MM.1S (cell line): Measurements from ENCODE around the gene KLHDC7A.
"Not testable (repeated sequence)": the region's sequence is repeated elsewhere in the genome, so short reads cannot be mapped to it uniquely, and the experiment has no call there.

ENCODE experiments used
- DNase-seq: peaks from one replicate; pipeline ENCODE4 v3.0.0-alpha.2; 2015
- H2AFZ ChIP-seq: fragments of 300-600 bp; sonication (generic); 2 replicates; pipeline ENCODE4 v1.6.0; 2016; ENCODE audit warnings: antibody characterized with exemption, low read length
- H3F3A ChIP-seq: fragments of 300-600 bp; sonication (generic); 2 replicates; pipeline ENCODE4 v1.6.1; 2016; ENCODE audit warnings: mild to moderate bottlenecking, antibody characterized with exemption, low read length, moderate library complexity, mixed read lengths; ENCODE audit not compliant: insufficient read depth
- H3K27ac ChIP-seq: fragments of 300-600 bp; sonication (generic); 2 replicates; pipeline ENCODE4 v1.5.1; 2016; ENCODE audit warnings: mild to moderate bottlenecking, low read length
- H3K27me3 ChIP-seq: fragments of 300-600 bp; sonication (generic); replicated peaks from 2 replicates; pipeline ENCODE4 v1.6.0; 2016; ENCODE audit warnings: low read length; ENCODE audit not compliant: insufficient read depth
- H3K36me3 ChIP-seq: fragments of 300-600 bp; sonication (generic); replicated peaks from 2 replicates; pipeline ENCODE4 v1.6.1; 2016; ENCODE audit warnings: mild to moderate bottlenecking, low read length, mixed read lengths; ENCODE audit not compliant: insufficient read depth
- H3K4me1 ChIP-seq: fragments of 300-600 bp; sonication (generic); 2 replicates; pipeline ENCODE4 v1.6.1; 2016; ENCODE audit warnings: low read length, mixed read lengths
- H3K4me2 ChIP-seq: fragments of 300-600 bp; sonication (generic); 2 replicates; pipeline ENCODE4 v1.6.0; 2016; ENCODE audit warnings: low read depth, low read length
- H3K4me3 ChIP-seq: fragments of 300-600 bp; sonication (generic); 2 replicates; pipeline ENCODE4 v1.5.1; 2016; ENCODE audit warnings: low read length, mixed read lengths
- H3K79me2 ChIP-seq: fragments of 300-600 bp; sonication (generic); 2 replicates; pipeline ENCODE4 v1.6.1; 2016; ENCODE audit warnings: mixed run types, low read length, mixed read lengths
- H3K9ac ChIP-seq: fragments of 300-600 bp; sonication (generic); 2 replicates; pipeline ENCODE4 v1.6.1; 2016; ENCODE audit warnings: low read length, mixed read lengths
- H3K9me2 ChIP-seq: fragments of 300-600 bp; sonication (generic); replicated peaks from 2 replicates; pipeline ENCODE4 v1.6.1; 2016; ENCODE audit warnings: mild to moderate bottlenecking, low read length, mixed read lengths; ENCODE audit not compliant: insufficient read depth
- H3K9me3 ChIP-seq: fragments of 300-600 bp; sonication (generic); replicated peaks from 2 replicates; pipeline ENCODE4 v1.6.1; 2016; ENCODE audit warnings: mild to moderate bottlenecking, low read length, mixed read lengths; ENCODE audit not compliant: insufficient read depth
- H4K20me1 ChIP-seq: fragments of 300-600 bp; sonication (generic); 2 replicates; pipeline ENCODE4 v1.6.1; 2016; ENCODE audit warnings: mild to moderate bottlenecking, low read length, moderate library complexity, mixed read lengths; ENCODE audit not compliant: insufficient read depth
- EZH2 ChIP-seq: fragments of 300-600 bp; sonication (generic); optimal IDR thresholded peaks from 2 replicates; pipeline ENCODE3; 2017; ENCODE audit warnings: low read depth, mild to moderate bottlenecking, antibody characterized with exemption, low read length, mixed read lengths
- EZH2phosphoT487 ChIP-seq: fragments of 300-600 bp; sonication (generic); IDR thresholded peaks from 2 replicates; pipeline ENCODE4 v1.6.1; 2018; ENCODE audit warnings: antibody characterized with exemption, low read length
- TF ChIP-seq, protein P1 (sequence below): fragments of 300-600 bp; sonication (generic); IDR thresholded peaks from 2 replicates; pipeline ENCODE4 v1.5.1; 2016; ENCODE audit warnings: antibody characterized with exemption, low read length, mixed read lengths

Gene KLHDC7A

DNA sequence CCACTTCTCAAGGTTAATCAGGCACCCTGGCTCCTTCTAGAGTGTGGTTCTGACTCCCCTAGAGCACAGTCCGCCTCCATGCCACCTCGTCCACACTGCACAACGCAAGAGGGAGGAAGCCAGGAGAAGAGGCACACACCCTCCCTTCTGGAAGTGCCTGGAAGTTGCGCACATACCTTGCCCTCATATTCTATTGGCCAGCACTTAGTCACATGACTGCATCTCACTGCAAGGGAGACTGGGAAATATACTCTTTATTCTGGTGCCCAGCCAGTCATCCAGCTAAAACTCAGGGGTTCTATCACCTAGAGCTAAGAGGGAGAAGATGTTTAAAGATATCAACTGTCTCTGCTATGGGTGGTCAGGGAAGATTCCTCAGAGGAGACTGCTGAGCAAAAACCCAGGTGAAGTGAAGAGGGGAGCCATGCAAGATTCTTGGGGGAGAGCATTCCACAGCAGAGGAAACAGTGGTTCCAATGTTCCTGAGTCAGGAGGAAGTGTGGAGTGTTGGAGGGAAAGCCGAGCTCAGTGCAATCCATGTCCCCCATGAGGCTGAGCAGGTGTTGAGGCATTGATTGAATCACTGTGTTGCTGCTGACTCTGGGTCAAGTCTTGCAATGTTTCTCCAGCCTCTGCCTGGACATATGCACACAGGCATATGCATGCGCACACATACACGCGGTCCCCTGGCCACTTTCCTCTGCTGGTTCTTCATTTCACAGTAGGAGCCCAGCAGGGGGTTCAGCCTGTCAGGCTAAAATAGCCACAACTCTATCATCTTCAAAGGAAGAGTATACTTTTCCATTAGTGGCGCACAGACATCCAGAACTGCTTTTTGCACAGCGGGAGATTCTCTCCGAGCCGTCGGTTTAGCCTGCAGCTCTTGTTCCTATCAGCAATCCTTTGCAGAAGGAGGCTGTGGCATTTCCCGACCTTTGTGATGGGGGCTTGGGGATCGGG is 22.3 kb upstream of the KLHDC7A start:
- H3K4me3 ChIP-seq = no peak overlapping the region
- TF ChIP-seq EZH2phosphoT487 (no peak), EZH2 (no peak)
- TF ChIP-seq, protein P1, sequence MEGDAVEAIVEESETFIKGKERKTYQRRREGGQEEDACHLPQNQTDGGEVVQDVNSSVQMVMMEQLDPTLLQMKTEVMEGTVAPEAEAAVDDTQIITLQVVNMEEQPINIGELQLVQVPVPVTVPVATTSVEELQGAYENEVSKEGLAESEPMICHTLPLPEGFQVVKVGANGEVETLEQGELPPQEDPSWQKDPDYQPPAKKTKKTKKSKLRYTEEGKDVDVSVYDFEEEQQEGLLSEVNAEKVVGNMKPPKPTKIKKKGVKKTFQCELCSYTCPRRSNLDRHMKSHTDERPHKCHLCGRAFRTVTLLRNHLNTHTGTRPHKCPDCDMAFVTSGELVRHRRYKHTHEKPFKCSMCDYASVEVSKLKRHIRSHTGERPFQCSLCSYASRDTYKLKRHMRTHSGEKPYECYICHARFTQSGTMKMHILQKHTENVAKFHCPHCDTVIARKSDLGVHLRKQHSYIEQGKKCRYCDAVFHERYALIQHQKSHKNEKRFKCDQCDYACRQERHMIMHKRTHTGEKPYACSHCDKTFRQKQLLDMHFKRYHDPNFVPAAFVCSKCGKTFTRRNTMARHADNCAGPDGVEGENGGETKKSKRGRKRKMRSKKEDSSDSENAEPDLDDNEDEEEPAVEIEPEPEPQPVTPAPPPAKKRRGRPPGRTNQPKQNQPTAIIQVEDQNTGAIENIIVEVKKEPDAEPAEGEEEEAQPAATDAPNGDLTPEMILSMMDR = no peak
- no peaks in the 10 kb centered on the region for H4K20me1 ChIP-seq
- peaks cover 67% of the 10 kb centered on the region for H3K27me3 ChIP-seq
- H3K27ac ChIP-seq = no peak overlapping the region
- H2AFZ ChIP-seq = no peak overlapping the region
- no peaks in the 10 kb centered on the region for H3F3A ChIP-seq
- no peaks in the 10 kb centered on the region for H3K4me1 ChIP-seq
- no peak overlapping the region for H3K9ac ChIP-seq
- H3K79me2 ChIP-seq = no peaks in the 10 kb centered on the region
- no peaks in the 10 kb centered on the region for H3K9me3 ChIP-seq
- H3K9me2 ChIP-seq = no peaks in the 10 kb centered on the region
- no peak for DNase-seq
- no peaks in the 10 kb centered on the region for H3K36me3 ChIP-seq
- no peak overlapping the region for H3K4me2 ChIP-seq

DNA sequence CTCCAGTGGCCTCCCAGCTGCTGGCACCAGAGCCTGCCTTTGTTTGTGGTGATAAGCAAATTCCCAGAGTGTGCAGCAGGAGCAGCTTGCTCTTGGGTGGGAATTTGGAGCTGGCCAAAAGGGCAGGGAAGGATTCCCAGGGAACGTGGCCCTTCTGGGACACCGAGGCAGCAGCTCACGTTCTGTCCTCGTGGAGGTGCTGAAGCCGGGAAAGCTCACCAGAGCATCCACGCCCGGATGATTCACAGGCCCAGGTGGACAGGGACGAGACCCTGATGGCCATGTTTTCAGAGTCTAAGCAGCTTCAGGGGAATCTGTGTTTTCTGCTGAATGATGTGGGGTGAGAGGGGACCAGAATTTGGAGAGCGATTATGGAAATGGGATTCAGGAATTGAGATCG is 19.1 kb upstream of the KLHDC7A start:
- Histone ChIP-seq H3F3A (no peaks in the 10 kb centered on the region), H3K9ac (no peak overlapping the region), H2AFZ (no peak overlapping the region), H3K27ac (no peak overlapping the region), H3K9me3 (no peaks in the 10 kb centered on the region), H3K36me3 (no peaks in the 10 kb centered on the region), H3K9me2 (no peaks in the 10 kb centered on the region), H3K4me1 (no peaks in the 10 kb centered on the region), H3K27me3 (peaks cover 79% of the 10 kb centered on the region), H3K79me2 (no peaks in the 10 kb centered on the region), H3K4me2 (no peak overlapping the region), H3K4me3 (no peak overlapping the region), H4K20me1 (no peaks in the 10 kb centered on the region)
- no peak for DNase-seq
- no peak for TF ChIP-seq EZH2phosphoT487
- TF ChIP-seq EZH2 = no peak
- TF ChIP-seq, protein P1 = no peak

DNA sequence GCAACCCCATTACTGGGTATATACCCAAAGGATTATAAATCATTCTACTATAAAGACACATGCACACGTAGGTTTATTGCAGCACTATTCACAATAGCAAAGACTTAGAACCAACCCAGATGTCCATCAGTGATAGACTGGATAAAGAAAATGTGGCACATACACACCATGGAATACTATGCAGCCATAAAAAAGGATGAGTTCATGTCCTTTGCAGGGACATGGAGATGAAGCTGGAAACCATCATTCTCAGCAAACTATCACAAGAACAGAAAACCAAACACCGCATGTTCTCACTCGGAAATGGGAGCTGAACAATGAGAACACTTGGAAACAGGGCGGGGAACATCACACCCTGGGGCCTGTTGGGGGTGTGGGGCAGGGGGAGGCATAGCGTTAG is 18.2 kb upstream of the KLHDC7A start:
- H3K9ac ChIP-seq, H3K4me3 ChIP-seq, H3K27ac ChIP-seq, H3F3A ChIP-seq, H4K20me1 ChIP-seq, H3K4me1 ChIP-seq, H3K4me2 ChIP-seq, H3K36me3 ChIP-seq, H3K79me2 ChIP-seq, H3K9me3 ChIP-seq, H2AFZ ChIP-seq, H3K9me2 ChIP-seq, DNase-seq: not testable (repeated sequence)
- peaks cover 78% of the 10 kb centered on the region for H3K27me3 ChIP-seq

DNA sequence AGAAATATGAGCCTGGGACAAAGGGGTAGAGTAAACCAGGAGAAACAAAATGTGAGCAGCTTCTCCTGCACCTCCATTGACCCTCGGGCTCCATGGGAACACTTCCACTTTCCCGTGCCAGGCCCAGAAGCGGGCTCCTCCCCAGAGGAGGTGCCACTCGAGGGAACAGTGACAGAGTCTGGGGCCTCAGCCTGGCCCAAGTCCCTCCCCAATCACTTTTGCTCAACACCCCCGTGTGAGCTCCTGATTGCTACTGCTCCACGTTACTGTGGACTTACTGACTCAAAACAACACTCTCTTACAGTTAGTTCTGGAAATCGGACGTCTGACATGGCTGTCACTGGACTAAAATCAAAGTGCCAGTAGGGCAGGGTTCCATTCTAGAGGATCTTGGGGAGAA is 17.7 kb upstream of the KLHDC7A start:
- Histone ChIP-seq H3K27me3 (peaks cover 78% of the 10 kb centered on the region), H3K4me3 (no peak overlapping the region), H3F3A (no peaks in the 10 kb centered on the region), H3K4me1 (no peaks in the 10 kb centered on the region), H3K36me3 (no peaks in the 10 kb centered on the region), H2AFZ (no peak overlapping the region), H3K9me2 (no peaks in the 10 kb centered on the region), H3K9ac (no peak overlapping the region), H3K4me2 (no peak overlapping the region), H4K20me1 (no peaks in the 10 kb centered on the region), H3K9me3 (no peaks in the 10 kb centered on the region), H3K27ac (no peak overlapping the region), H3K79me2 (no peaks in the 10 kb centered on the region)
- no peak for TF ChIP-seq EZH2phosphoT487
- TF ChIP-seq EZH2 = no peak
- TF ChIP-seq, protein P1 = no peak
- DNase-seq = no peak
